IMR-90 (cell line): ENCODE data around the gene TNS1. TPM values are rescaled to one million over a fixed set of nuclear protein-coding genes. Genes with fewer than 3 reads are reported as not detected.

Experiments
- ATAC-seq: fragments of 200-7000 bp; cut with Tn5 transposase; 2 replicates; pipeline ENCODE4 v1.9.1; 2020; ENCODE audit warnings: low read depth, mild to moderate bottlenecking, moderate library complexity
- BruUV-seq: library from RNA; stranded (reverse); fragments of 400-500 nt; replicated peaks from 2 replicates; lab custom pipeline; 2021; lab: Mats Ljungman, UMichigan
- CTCF ChIA-PET: fragments of 300-600 bp; formaldehyde crosslinking; extraction: SDS; loops from one replicate; lab custom pipeline; 2021; ENCODE audit warnings: antibody characterized with exemption; lab: Yijun Ruan, JAX
- POLR2A ChIA-PET: fragments of 300-600 bp; sonication (Branson Sonifier 250); formaldehyde crosslinking; loops from one replicate; lab custom pipeline; 2022; ENCODE audit warnings: antibody characterized with exemption; ENCODE audit not compliant: unreplicated experiment; lab: Charles Lee
- DNase-seq: peaks from one replicate; pipeline ENCODE4 v3.0.0; 2013
- H2AFZ ChIP-seq: replicated peaks from 2 replicates; pipeline ENCODE3; 2013; ENCODE audit warnings: low read length, mild to moderate bottlenecking; ENCODE audit not compliant: poor library complexity
- H2AK5ac ChIP-seq: 2 replicates; pipeline ENCODE4 v1.6.1; 2013; ENCODE audit warnings: low read depth, low read length, inconsistent platforms
- H2AK9ac ChIP-seq: replicated peaks from 2 replicates; pipeline ENCODE3; 2013; ENCODE audit warnings: mild to moderate bottlenecking, low read depth, low read length, moderate library complexity; ENCODE audit not compliant: poor library complexity
- H2BK120ac ChIP-seq: 2 replicates; pipeline ENCODE4 v1.6.1; 2013; ENCODE audit warnings: low read depth, low read length, inconsistent platforms
- H2BK15ac ChIP-seq: 3 replicates; pipeline ENCODE4 v1.6.1; 2013; ENCODE audit warnings: low read depth, low read length, inconsistent platforms
- H2BK20ac ChIP-seq: 2 replicates; pipeline ENCODE4 v1.6.1; 2013; ENCODE audit warnings: low read depth, mild to moderate bottlenecking, inconsistent platforms, low read length, moderate library complexity
- H2BK5ac ChIP-seq: 2 replicates; pipeline ENCODE4 v1.6.1; 2013; ENCODE audit warnings: mild to moderate bottlenecking, low read depth, low read length, inconsistent platforms; ENCODE audit not compliant: poor library complexity, severe bottlenecking
- H3K14ac ChIP-seq: replicated peaks from 2 replicates; pipeline ENCODE4 v1.6.1; 2013; ENCODE audit warnings: low read depth, low read length, inconsistent platforms
- H3K18ac ChIP-seq: 2 replicates; pipeline ENCODE4 v1.6.1; 2013; ENCODE audit warnings: low read depth, low read length, control low read depth
- H3K23ac ChIP-seq: 2 replicates; pipeline ENCODE4 v1.6.1; 2013; ENCODE audit warnings: low read depth, low read length, inconsistent platforms
- H3K27ac ChIP-seq: 2 replicates; pipeline ENCODE4 v1.5.1; 2013; ENCODE audit warnings: mild to moderate bottlenecking, control low read depth, low read length; ENCODE audit not compliant: insufficient read depth
- H3K27me3 ChIP-seq: 2 replicates; pipeline ENCODE4 v1.6.1; 2013; ENCODE audit warnings: low read length; ENCODE audit not compliant: control insufficient read depth, insufficient read depth
- H3K36me3 ChIP-seq: 2 replicates; pipeline ENCODE4 v1.6.1; 2013; ENCODE audit warnings: low read length, mixed read lengths; ENCODE audit not compliant: control insufficient read depth, insufficient read depth
- H3K4ac ChIP-seq: 2 replicates; pipeline ENCODE4 v1.6.1; 2013; ENCODE audit warnings: low read depth, low read length, inconsistent platforms
- H3K4me1 ChIP-seq: 2 replicates; pipeline ENCODE4 v1.6.1; 2013; ENCODE audit warnings: low read length, mixed read lengths; ENCODE audit not compliant: control insufficient read depth, insufficient read depth
- H3K4me2 ChIP-seq: 2 replicates; pipeline ENCODE4 v1.6.1; 2013; ENCODE audit warnings: low read depth, mild to moderate bottlenecking, control low read depth, low read length, moderate library complexity
- H3K4me3 ChIP-seq: 2 replicates; pipeline ENCODE4 v1.5.1; 2013; ENCODE audit warnings: low read depth, mild to moderate bottlenecking, control low read depth, low read length, moderate library complexity; ENCODE audit not compliant: insufficient read depth
- H3K56ac ChIP-seq: 2 replicates; pipeline ENCODE4 v1.6.1; 2013; ENCODE audit warnings: low read length, inconsistent platforms; ENCODE audit not compliant: insufficient read depth; ENCODE audit errors: extremely low read depth
- H3K79me1 ChIP-seq, 2 experiments: 2 replicates each; pipeline ENCODE4 v1.6.1; 2013; ENCODE audit warnings: low read length in 2 of 2, inconsistent platforms in 1 of 2, low read depth in 1 of 2
- H3K9ac ChIP-seq: 2 replicates; pipeline ENCODE4 v1.6.1; 2013; ENCODE audit warnings: low read depth, low read length, control low read depth
- H3K9me1 ChIP-seq: 2 replicates; pipeline ENCODE4 v1.6.1; 2013; ENCODE audit warnings: low read length, inconsistent platforms; ENCODE audit not compliant: insufficient read depth
- H3K9me3 ChIP-seq: 2 replicates; pipeline ENCODE4 v1.6.1; 2013; ENCODE audit warnings: low read length; ENCODE audit not compliant: control insufficient read depth, insufficient read depth
- H4K20me1 ChIP-seq: 2 replicates; pipeline ENCODE4 v1.6.1; 2013; ENCODE audit warnings: low read length, inconsistent platforms; ENCODE audit not compliant: insufficient read depth
- H4K5ac ChIP-seq: 2 replicates; pipeline ENCODE4 v1.6.1; 2013; ENCODE audit warnings: mild to moderate bottlenecking, low read depth, low read length, control low read depth
- H4K8ac ChIP-seq, 2 experiments: 2 replicates each; pipeline ENCODE4 v1.6.1; 2013; ENCODE audit warnings: low read depth in 2 of 2, low read length in 2 of 2, control low read depth in 1 of 2, inconsistent platforms in 1 of 2
- H4K91ac ChIP-seq: 2 replicates; pipeline ENCODE4 v1.6.1; 2013; ENCODE audit warnings: low read depth, low read length, inconsistent platforms; ENCODE audit not compliant: insufficient read depth
- BHLHE40 ChIP-seq: fragments of 150-350 bp; IDR thresholded peaks from 2 replicates; pipeline ENCODE4 v1.6.1; 2016; ENCODE audit warnings: mild to moderate bottlenecking, low read depth, low read length
- CHD1 ChIP-seq: IDR thresholded peaks from 2 replicates; pipeline ENCODE4 v1.6.1; 2012; ENCODE audit warnings: low read depth, low read length, improper control_type of control experiment
- CTCF ChIP-seq: conservative IDR thresholded peaks from 2 replicates; pipeline ENCODE4 v1.5.1; 2012; ENCODE audit warnings: mild to moderate bottlenecking, low read depth, low read length, improper control_type of control experiment
- FOS ChIP-seq: fragments of 150-350 bp; IDR thresholded peaks from 2 replicates; pipeline ENCODE4 v1.6.1; 2016; ENCODE audit warnings: low read depth, low read length
- MAFK ChIP-seq: IDR thresholded peaks from 2 replicates; pipeline ENCODE4 v1.6.1; 2012; ENCODE audit warnings: low read depth, low read length, improper control_type of control experiment
- WGBS, 2 experiments: methylation state at CpG; one replicate each; pipeline versions ENCODE4 v1.1.5 to v1.1.7; 2013; ENCODE audit warnings: missing lambda C conversion rate in 2 of 2; ENCODE audit not compliant: insufficient read length in 1 of 2; ENCODE audit errors: extremely low coverage in 2 of 2; 5-methylcytosine and 5-hydroxymethylcytosine counted together
- dilution Hi-C: fragments of 300-500 bp; cut with HindIII; formaldehyde crosslinking; loops from one replicate; pipeline ENCODE4 v1.14.3; 2018; ENCODE audit warnings: low sequenced_read_pairs; ENCODE audit not compliant: unreplicated experiment
- in situ Hi-C: fragments of 300-500 bp; cut with MboI; formaldehyde crosslinking; loops from 3 replicates; pipeline ENCODE4 v1.14.3; 2019; ENCODE audit warnings: low sequenced_read_pairs, inconsistent platforms, mixed read lengths
- intact Hi-C: fragments of 100-400 bp; cut with micrococcal nuclease; formaldehyde crosslinking; loops from 2 replicates; pipeline ENCODE4 v1.10.0; 2022
- polyA plus RNA-seq, 3 experiments: library from polyadenylated mRNA; depleted of rRNA; stranded (reverse); fragments of >200 nt; gene quantifications; 2 replicates each; pipeline ENCODE4 v1.2.3, GENCODE V29; 2012; ENCODE audit warnings: low replicate concordance in 1 of 3
- total RNA-seq: library from RNA; depleted of rRNA; stranded (reverse); fragments of >200 nt; gene quantifications from 2 replicates; pipeline ENCODE4 v1.2.3, GENCODE V29; 2012

TNS1 gene
- total and polyA plus RNA-seq, 2 of the 4 experiments (the other 2 are of a cell fraction): 41.1 to 45.2 TPM

GRCh38 chr2:217968023-217968422 lies 34.8 kb downstream of the TNS1 start:
- H3K27ac ChIP-seq: no peak overlapping the region
- H2AK5ac ChIP-seq: no peak overlapping the region
- dilution Hi-C loops: no loop called here
- H3K23ac ChIP-seq: no peak overlapping the region
- no peak overlapping the region for H2AFZ ChIP-seq
- H4K91ac ChIP-seq: no peak overlapping the region
- no CpG with 5 or more reads among the region's 1 CpG for WGBS, 2 experiments
- H2AK9ac ChIP-seq: no peak overlapping the region
- H3K36me3 ChIP-seq: peaks cover 1% of the 10 kb centered on the region
- H3K79me1 ChIP-seq: peaks cover 21 to 62% of the 10 kb centered on the region in 2 experiments; a peak in 3 of 4 replicates
- TF ChIP-seq CTCF (no peak), FOS (no peak), CHD1 (no peak), MAFK (no peak), BHLHE40 (no peak)
- H3K4me3 ChIP-seq: no peak overlapping the region
- no peak for ATAC-seq
- in situ Hi-C loops: no loop called here
- H3K4me1 ChIP-seq: peaks cover 37% of the 10 kb centered on the region
- peaks cover 27% of the 10 kb centered on the region for H3K9me1 ChIP-seq
- no peak overlapping the region for H2BK20ac ChIP-seq
- no peak overlapping the region for H3K14ac ChIP-seq
- H4K5ac ChIP-seq: no peak overlapping the region
- no TSS peak for BruUV-seq
- CTCF ChIA-PET: no interaction called here
- H3K56ac ChIP-seq: no peak overlapping the region
- peaks cover 14% of the 10 kb centered on the region; the same call in 1 of the 2 replicates for H4K20me1 ChIP-seq
- DNase-seq: no peak
- no peak overlapping the region for H3K4me2 ChIP-seq
- H2BK5ac ChIP-seq: no peak overlapping the region
- intact Hi-C loops: no loop called here
- no peak overlapping the region for H4K8ac ChIP-seq
- no peaks in the 10 kb centered on the region for H3K27me3 ChIP-seq
- H3K9me3 ChIP-seq: no peaks in the 10 kb centered on the region
- no peak overlapping the region for H2BK15ac ChIP-seq
- POLR2A ChIA-PET: no interaction called here
- no peak overlapping the region for H3K4ac ChIP-seq
- H3K9ac ChIP-seq: no peak overlapping the region
- H3K18ac ChIP-seq: no peak overlapping the region
- H2BK120ac ChIP-seq: no peak overlapping the region
